GM21528 (cell line): Measurements from ENCODE around the gene RANBP3L.
"Not testable (repeated sequence)": the region's sequence is repeated elsewhere in the genome, so short reads cannot be mapped to it uniquely, and the experiment has no call there.

Source experiments
- ATAC-seq: cut with Tn5 transposase; IDR thresholded peaks from one replicate; pipeline ENCODE4 v1.9.1; 2021; ENCODE audit warnings: mild to moderate bottlenecking, moderate library complexity; ENCODE audit not compliant: unreplicated experiment, low FRiP score

RANBP3L gene

GRCh38 chr5:36215910-36216309 lies 85.8 kb downstream of the RANBP3L start:
- ATAC-seq = no peak

GRCh38 chr5:36214436-36214835 lies 87.3 kb downstream of the RANBP3L start:
- ATAC-seq = no peak

GRCh38 chr5:36209664-36210063 lies 92.0 kb downstream of the RANBP3L start:
- no peak for ATAC-seq

GRCh38 chr5:36208786-36209185 lies 92.9 kb downstream of the RANBP3L start:
- ATAC-seq = no peak

GRCh38 chr5:36206913-36207312 lies 94.8 kb downstream of the RANBP3L start:
- ATAC-seq = no peak

GRCh38 chr5:36205329-36205728 lies 96.4 kb downstream of the RANBP3L start:
- ATAC-seq = no peak

- no peak for ATAC-seq
Observed at GRCh38 chr5:36202521-36202961, 99.2 kb downstream of the RANBP3L start.

GRCh38 chr5:36200513-36200912 lies 101.2 kb downstream of the RANBP3L start:
- ATAC-seq = no peak

- no peak for ATAC-seq
Observed at GRCh38 chr5:36199620-36200019, 102.1 kb downstream of the RANBP3L start.

GRCh38 chr5:36198783-36199182 lies 102.9 kb downstream of the RANBP3L start:
- ATAC-seq = not testable (repeated sequence)
